WERI-Rb-1 (cell line): ENCODE data around the gene SHD.

Experiments
- DNase-seq: peaks from one replicate; pipeline ENCODE4 v3.0.0-alpha.2; 2020
- H3K27ac ChIP-seq: fragments of 250-450 bp; sonication (Bioruptor Pico); 2 replicates; pipeline ENCODE4 v1.5.1; 2020; ENCODE audit warnings: mild to moderate bottlenecking, moderate library complexity
- H3K27me3 ChIP-seq: fragments of 250-450 bp; sonication (Bioruptor Pico); 2 replicates; pipeline ENCODE4 v1.5.1; 2021; ENCODE audit warnings: mild to moderate bottlenecking, low read depth, moderate library complexity; ENCODE audit not compliant: insufficient read depth, severe bottlenecking
- H3K36me3 ChIP-seq: fragments of 250-450 bp; sonication (Bioruptor Pico); 2 replicates; pipeline ENCODE4 v1.5.1; 2020; ENCODE audit warnings: mild to moderate bottlenecking, moderate library complexity
- H3K4me3 ChIP-seq: 2 replicates; pipeline ENCODE4 v1.5.1; 2011; ENCODE audit warnings: low read depth, mild to moderate bottlenecking, control low read depth, low read length
- H3K9me3 ChIP-seq: fragments of 250-450 bp; sonication (Bioruptor Pico); 2 replicates; pipeline ENCODE4 v1.5.1; 2021; ENCODE audit warnings: mild to moderate bottlenecking, moderate library complexity; ENCODE audit not compliant: severe bottlenecking
- CTCF ChIP-seq: IDR thresholded peaks from 2 replicates; pipeline ENCODE4 v1.5.1; 2011; ENCODE audit warnings: low read depth, mild to moderate bottlenecking, control low read depth, inconsistent platforms, low read length

The SHD gene

GRCh38 chr19:4329858-4330257 lies 50.8 kb downstream of the SHD start:
- H3K27ac ChIP-seq = no peak overlapping the region
- H3K36me3 ChIP-seq = no peaks in the 10 kb centered on the region
- no peak overlapping the region for H3K4me3 ChIP-seq
- H3K27me3 ChIP-seq = no peaks in the 10 kb centered on the region
- no peak for TF ChIP-seq CTCF
- no peaks in the 10 kb centered on the region for H3K9me3 ChIP-seq
- no peak for DNase-seq

- H3K4me3 ChIP-seq = no peak overlapping the region
- H3K36me3 ChIP-seq = no peaks in the 10 kb centered on the region
- no peak for TF ChIP-seq CTCF
- no peak for DNase-seq
- no peaks in the 10 kb centered on the region for H3K27me3 ChIP-seq
- H3K27ac ChIP-seq = no peak overlapping the region
- H3K9me3 ChIP-seq = no peaks in the 10 kb centered on the region
Observed at GRCh38 chr19:4334929-4335570, 56.0 kb downstream of the SHD start.

- Histone ChIP-seq H3K36me3 (no peaks in the 10 kb centered on the region), H3K27me3 (no peaks in the 10 kb centered on the region), H3K27ac (peak overlapping the region; percentile 66), H3K9me3 (no peaks in the 10 kb centered on the region), H3K4me3 (peak overlapping the region; percentile 47)
- TF ChIP-seq CTCF = no peak
- DNase-seq = no peak
Observed at GRCh38 chr19:4337906-4338440, 58.9 kb downstream of the SHD start.

- DNase-seq = peak; percentile 63
- Histone ChIP-seq H3K4me3 (peak within 1 kb of the TSS; percentile 47), H3K27ac (peak within 1 kb of the TSS; percentile 66), H3K9me3 (no peaks in the 10 kb centered on the region), H3K27me3 (no peaks in the 10 kb centered on the region), H3K36me3 (no peaks in the 10 kb centered on the region)
- TF ChIP-seq CTCF = no peak
Observed at GRCh38 chr19:4338441-4339355, 59.6 kb downstream of the SHD start, which contains the start of gene STAP2. STAP2 (minus strand) TSS chr19:4338827; CDS start chr19:4338753, 74 bp downstream.
